WTC11 (cell line): Measurements from ENCODE around the gene DHRS9. TPM values are rescaled to one million over a fixed set of nuclear protein-coding genes. Genes with fewer than 3 reads are reported as not detected.
A peak's percentile ranks its signal among the peaks of the same experiment; 100 is the strongest.

Experiments
- ATAC-seq: fragments of 200-7000 bp; cut with Tn5 transposase; 2 replicates; pipeline ENCODE4 v1.10.0; 2021; ENCODE audit warnings: mild to moderate bottlenecking, moderate library complexity
- CTCF ChIA-PET: fragments of 300-600 bp; sonication (Branson Sonifier 250); formaldehyde crosslinking; loops from one replicate; lab custom pipeline; 2021; ENCODE audit warnings: antibody characterized with exemption; lab: Charles Lee
- POLR2A ChIA-PET: fragments of 350-600 bp; sonication (Branson Sonifier 250); formaldehyde crosslinking; loops from one replicate; lab custom pipeline; 2021; ENCODE audit warnings: antibody characterized with exemption; lab: Charles Lee
- DNase-seq: peaks from one replicate; pipeline ENCODE4 v3.0.0; 2021; ENCODE audit warnings: low spot score
- H3K27ac Mint-ChIP-seq: 2 replicates; pipeline ENCODE4 v1.8.0; 2021; ENCODE audit warnings: mixed read lengths
- H3K27me3 Mint-ChIP-seq: 2 replicates; pipeline ENCODE4 v1.8.0; 2021; ENCODE audit warnings: low read depth, mild to moderate bottlenecking, moderate library complexity, mixed read lengths
- H3K36me3 Mint-ChIP-seq: 2 replicates; pipeline ENCODE4 v1.8.0; 2021; ENCODE audit warnings: mixed read lengths
- H3K4me1 Mint-ChIP-seq: 2 replicates; pipeline ENCODE4 v1.8.0; 2022; ENCODE audit warnings: mixed read lengths
- H3K4me3 Mint-ChIP-seq: 2 replicates; pipeline ENCODE4 v1.8.0; 2021; ENCODE audit warnings: mild to moderate bottlenecking, moderate library complexity, mixed read lengths
- H3K9me3 Mint-ChIP-seq: 2 replicates; pipeline ENCODE4 v1.8.0; 2021; ENCODE audit warnings: mixed read lengths
- CBFB ChIP-seq: sonication (generic); formaldehyde crosslinking; IDR thresholded peaks from 2 replicates; pipeline ENCODE4 v1.8.1; 2022; ENCODE audit warnings: mild to moderate bottlenecking, low read depth, missing genetic modification reagents
- FOXJ3 ChIP-seq: sonication (generic); formaldehyde crosslinking; IDR thresholded peaks from 2 replicates; pipeline ENCODE4 v1.9.0; 2021; ENCODE audit warnings: missing genetic modification reagents, mild to moderate bottlenecking, borderline replicate concordance
- FOXP1 ChIP-seq: sonication (generic); formaldehyde crosslinking; IDR thresholded peaks from 2 replicates; pipeline ENCODE4 v1.8.0; 2022; ENCODE audit warnings: missing genetic modification reagents, mild to moderate bottlenecking, moderate library complexity, borderline replicate concordance
- MXD4 ChIP-seq: fragments of 250-450 bp; sonication (Bioruptor Pico); IDR thresholded peaks from 2 replicates; pipeline ENCODE4 v1.8.0; 2021; ENCODE audit warnings: mild to moderate bottlenecking, moderate library complexity, borderline replicate concordance
- NFATC4 ChIP-seq: fragments of 250-450 bp; sonication (Bioruptor Pico); IDR thresholded peaks from 2 replicates; pipeline ENCODE4 v1.9.0; 2021; ENCODE audit warnings: mild to moderate bottlenecking
- SMAD3 ChIP-seq: sonication (generic); formaldehyde crosslinking; IDR thresholded peaks from 2 replicates; pipeline ENCODE4 v1.8.0; 2022; ENCODE audit warnings: missing genetic modification reagents, mild to moderate bottlenecking, borderline replicate concordance
- SMAD4 ChIP-seq: sonication (generic); formaldehyde crosslinking; IDR thresholded peaks from 2 replicates; pipeline ENCODE4 v1.8.0; 2022; ENCODE audit warnings: mild to moderate bottlenecking, missing genetic modification reagents
- TEAD4 ChIP-seq: sonication (generic); formaldehyde crosslinking; IDR thresholded peaks from 2 replicates; pipeline ENCODE4 v1.8.0; 2022; ENCODE audit warnings: mild to moderate bottlenecking, missing genetic modification reagents
- ZNF138 ChIP-seq: sonication (generic); formaldehyde crosslinking; conservative IDR thresholded peaks from 2 replicates; pipeline ENCODE4 v1.8.1; 2022; ENCODE audit warnings: mild to moderate bottlenecking, moderate library complexity, missing genetic modification reagents
- ZNF219 ChIP-seq: sonication (generic); formaldehyde crosslinking; IDR thresholded peaks from 2 replicates; pipeline ENCODE4 v1.8.0; 2023; ENCODE audit warnings: missing genetic modification reagents, mild to moderate bottlenecking, borderline replicate concordance
- ZNF671 ChIP-seq: fragments of 250-450 bp; sonication (Bioruptor Pico); IDR thresholded peaks from 2 replicates; pipeline ENCODE4 v1.8.0; 2021; ENCODE audit warnings: mild to moderate bottlenecking
- total RNA-seq: library from RNA; stranded (reverse); gene quantifications from 3 replicates; pipeline ENCODE4 v1.2.3, GENCODE V29; 2021
- TF ChIP-seq, protein P1 (sequence below): sonication (generic); formaldehyde crosslinking; IDR thresholded peaks from 2 replicates; pipeline ENCODE4 v1.8.0; 2022; ENCODE audit warnings: missing genetic modification reagents
- TF ChIP-seq, protein P2 (sequence below): sonication (generic); formaldehyde crosslinking; IDR thresholded peaks from 2 replicates; pipeline ENCODE4 v1.8.0; 2023; ENCODE audit warnings: missing genetic modification reagents
- TF ChIP-seq, protein P3 (sequence below): sonication (generic); formaldehyde crosslinking; IDR thresholded peaks from 2 replicates; pipeline ENCODE4 v1.8.0; 2022; ENCODE audit warnings: mild to moderate bottlenecking, missing genetic modification reagents
- TF ChIP-seq, protein P4 (sequence below): sonication (generic); formaldehyde crosslinking; IDR thresholded peaks from 2 replicates; pipeline ENCODE4 v1.8.1; 2022; ENCODE audit warnings: low read depth, missing genetic modification reagents, borderline replicate concordance

Gene DHRS9
- total RNA-seq, 1 experiment from 2014 or later, result not detected

DNA sequence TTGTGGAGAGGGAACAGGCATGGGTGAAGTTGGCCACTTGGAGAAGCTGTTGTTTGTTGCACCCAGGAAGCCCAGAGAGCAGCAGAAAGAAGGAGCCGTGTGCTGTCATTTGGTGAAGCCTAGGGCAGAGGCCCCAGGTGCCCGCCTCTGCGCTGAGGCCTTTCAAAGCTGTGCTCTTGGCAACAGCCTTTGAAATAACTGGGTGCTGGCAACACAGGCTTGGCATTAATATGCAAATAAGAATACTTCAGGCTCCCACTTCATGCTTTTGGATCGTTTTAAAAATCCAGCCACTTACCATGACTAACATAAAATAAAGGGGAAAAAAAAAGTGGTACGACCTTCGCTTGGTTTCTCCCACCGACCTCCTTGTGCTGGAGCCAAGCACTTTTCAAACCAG is 41.1 kb downstream of the DHRS9 start (continued):
- TF ChIP-seq, protein P1, sequence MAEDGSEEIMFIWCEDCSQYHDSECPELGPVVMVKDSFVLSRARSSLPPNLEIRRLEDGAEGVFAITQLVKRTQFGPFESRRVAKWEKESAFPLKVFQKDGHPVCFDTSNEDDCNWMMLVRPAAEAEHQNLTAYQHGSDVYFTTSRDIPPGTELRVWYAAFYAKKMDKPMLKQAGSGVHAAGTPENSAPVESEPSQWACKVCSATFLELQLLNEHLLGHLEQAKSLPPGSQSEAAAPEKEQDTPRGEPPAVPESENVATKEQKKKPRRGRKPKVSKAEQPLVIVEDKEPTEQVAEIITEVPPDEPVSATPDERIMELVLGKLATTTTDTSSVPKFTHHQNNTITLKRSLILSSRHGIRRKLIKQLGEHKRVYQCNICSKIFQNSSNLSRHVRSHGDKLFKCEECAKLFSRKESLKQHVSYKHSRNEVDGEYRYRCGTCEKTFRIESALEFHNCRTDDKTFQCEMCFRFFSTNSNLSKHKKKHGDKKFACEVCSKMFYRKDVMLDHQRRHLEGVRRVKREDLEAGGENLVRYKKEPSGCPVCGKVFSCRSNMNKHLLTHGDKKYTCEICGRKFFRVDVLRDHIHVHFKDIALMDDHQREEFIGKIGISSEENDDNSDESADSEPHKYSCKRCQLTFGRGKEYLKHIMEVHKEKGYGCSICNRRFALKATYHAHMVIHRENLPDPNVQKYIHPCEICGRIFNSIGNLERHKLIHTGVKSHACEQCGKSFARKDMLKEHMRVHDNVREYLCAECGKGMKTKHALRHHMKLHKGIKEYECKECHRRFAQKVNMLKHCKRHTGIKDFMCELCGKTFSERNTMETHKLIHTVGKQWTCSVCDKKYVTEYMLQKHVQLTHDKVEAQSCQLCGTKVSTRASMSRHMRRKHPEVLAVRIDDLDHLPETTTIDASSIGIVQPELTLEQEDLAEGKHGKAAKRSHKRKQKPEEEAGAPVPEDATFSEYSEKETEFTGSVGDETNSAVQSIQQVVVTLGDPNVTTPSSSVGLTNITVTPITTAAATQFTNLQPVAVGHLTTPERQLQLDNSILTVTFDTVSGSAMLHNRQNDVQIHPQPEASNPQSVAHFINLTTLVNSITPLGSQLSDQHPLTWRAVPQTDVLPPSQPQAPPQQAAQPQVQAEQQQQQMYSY, result no peak
- TF ChIP-seq TEAD4 (CRISPR knock-in tag) (no peak), FOXP1 (CRISPR knock-in tag) (no peak), ZNF138 (CRISPR knock-in tag) (no peak), FOXJ3 (CRISPR knock-in tag) (no peak), ZNF219 (CRISPR knock-in tag) (no peak), NFATC4 (no peak), MXD4 (CRISPR knock-in tag) (no peak), CBFB (CRISPR knock-in tag) (no peak), SMAD4 (CRISPR knock-in tag) (no peak), SMAD3 (CRISPR knock-in tag) (no peak)
- TF ChIP-seq, protein P2, sequence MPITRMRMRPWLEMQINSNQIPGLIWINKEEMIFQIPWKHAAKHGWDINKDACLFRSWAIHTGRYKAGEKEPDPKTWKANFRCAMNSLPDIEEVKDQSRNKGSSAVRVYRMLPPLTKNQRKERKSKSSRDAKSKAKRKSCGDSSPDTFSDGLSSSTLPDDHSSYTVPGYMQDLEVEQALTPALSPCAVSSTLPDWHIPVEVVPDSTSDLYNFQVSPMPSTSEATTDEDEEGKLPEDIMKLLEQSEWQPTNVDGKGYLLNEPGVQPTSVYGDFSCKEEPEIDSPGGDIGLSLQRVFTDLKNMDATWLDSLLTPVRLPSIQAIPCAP, result no peak
- TF ChIP-seq, protein P3, sequence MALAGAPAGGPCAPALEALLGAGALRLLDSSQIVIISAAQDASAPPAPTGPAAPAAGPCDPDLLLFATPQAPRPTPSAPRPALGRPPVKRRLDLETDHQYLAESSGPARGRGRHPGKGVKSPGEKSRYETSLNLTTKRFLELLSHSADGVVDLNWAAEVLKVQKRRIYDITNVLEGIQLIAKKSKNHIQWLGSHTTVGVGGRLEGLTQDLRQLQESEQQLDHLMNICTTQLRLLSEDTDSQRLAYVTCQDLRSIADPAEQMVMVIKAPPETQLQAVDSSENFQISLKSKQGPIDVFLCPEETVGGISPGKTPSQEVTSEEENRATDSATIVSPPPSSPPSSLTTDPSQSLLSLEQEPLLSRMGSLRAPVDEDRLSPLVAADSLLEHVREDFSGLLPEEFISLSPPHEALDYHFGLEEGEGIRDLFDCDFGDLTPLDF (CRISPR knock-in tag), result no peak
- TF ChIP-seq, protein P4, sequence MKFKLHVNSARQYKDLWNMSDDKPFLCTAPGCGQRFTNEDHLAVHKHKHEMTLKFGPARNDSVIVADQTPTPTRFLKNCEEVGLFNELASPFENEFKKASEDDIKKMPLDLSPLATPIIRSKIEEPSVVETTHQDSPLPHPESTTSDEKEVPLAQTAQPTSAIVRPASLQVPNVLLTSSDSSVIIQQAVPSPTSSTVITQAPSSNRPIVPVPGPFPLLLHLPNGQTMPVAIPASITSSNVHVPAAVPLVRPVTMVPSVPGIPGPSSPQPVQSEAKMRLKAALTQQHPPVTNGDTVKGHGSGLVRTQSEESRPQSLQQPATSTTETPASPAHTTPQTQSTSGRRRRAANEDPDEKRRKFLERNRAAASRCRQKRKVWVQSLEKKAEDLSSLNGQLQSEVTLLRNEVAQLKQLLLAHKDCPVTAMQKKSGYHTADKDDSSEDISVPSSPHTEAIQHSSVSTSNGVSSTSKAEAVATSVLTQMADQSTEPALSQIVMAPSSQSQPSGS, result no peak

DNA sequence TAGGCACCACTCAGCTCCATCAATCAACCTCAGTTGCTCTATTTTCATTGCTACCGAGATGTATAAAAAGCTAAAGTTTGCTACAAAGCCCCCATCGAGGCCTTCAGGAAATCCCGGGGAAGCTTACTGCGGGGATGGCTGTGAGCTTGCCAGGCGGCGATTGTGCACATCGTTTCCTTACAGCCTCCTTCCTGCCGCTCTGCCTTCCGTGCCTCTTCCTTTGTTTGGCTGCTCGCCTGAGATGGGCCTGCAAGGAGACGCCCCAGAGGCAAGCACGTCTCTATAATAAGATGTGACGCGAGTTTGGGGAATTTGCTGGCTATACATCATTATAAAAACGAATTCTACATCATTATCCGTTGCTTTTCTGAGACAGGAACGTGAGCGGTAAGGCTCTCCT is 41.6 kb downstream of the DHRS9 start:
- no peak overlapping the region for H3K27ac Mint-ChIP-seq
- ChIA-PET POLR2A (no interaction called here), CTCF (interaction anchor here (1.1 to 3.6 kb wide), 6 partner anchors 8 to 286 kb away, joined by 3 to 90 read pairs (median 22); no protein-coding TSS in a partner anchor)
- peaks cover 21% of the 10 kb centered on the region for H3K4me1 Mint-ChIP-seq
- H3K4me3 Mint-ChIP-seq, result no peak overlapping the region
- H3K27me3 Mint-ChIP-seq, result 0 out of 2 replicates have a peak, but pooled peaks cover 2% of the 10 kb centered on the region
- no peaks in the 10 kb centered on the region for H3K9me3 Mint-ChIP-seq
- peak; percentile 41 for DNase-seq
- ATAC-seq, result peak; percentile 65
- no peak for TF ChIP-seq ZNF671 (CRISPR knock-in tag)
- TF ChIP-seq, protein P1, result peak; percentile 22; the same call in 1 of the 2 replicates
- H3K36me3 Mint-ChIP-seq, result no peaks in the 10 kb centered on the region
